Cerebellar nuclear complex (tissue), 1 donor: ENCODE data around the gene MESP1.
A peak's percentile ranks its signal among the peaks of the same experiment; 100 is the strongest.

Experiments
- DNase-seq, 2 experiments: peaks; one replicate each; lab custom pipeline; 2025; lab: John Stamatoyannopoulos, UW

The MESP1 gene

GRCh38 chr15:89781055-89781454, 30.0 kb upstream of the MESP1 start:
- DNase-seq: no peak

GRCh38 chr15:89780601-89781000, 29.6 kb upstream of the MESP1 start:
- no peak for DNase-seq

GRCh38 chr15:89778861-89779260, 27.8 kb upstream of the MESP1 start:
- DNase-seq: no peak

- DNase-seq: no peak
Measured at GRCh38 chr15:89777782-89778380, 26.8 kb upstream of the MESP1 start.

- DNase-seq: no peak
Measured at GRCh38 chr15:89777073-89777751, 26.2 kb upstream of the MESP1 start.

GRCh38 chr15:89776274-89777072, 25.4 kb upstream of the MESP1 start, which contains the start of gene MESP2:
Gene MESP2 (plus strand): TSS chr15:89776332. CDS start chr15:89776358, 26 bp downstream.
- DNase-seq: peak in 1 of 2 experiments; percentile 32

- DNase-seq: no peak
Measured at GRCh38 chr15:89775815-89776214, 24.8 kb upstream of the MESP1 start.

- DNase-seq: no peak
Measured at GRCh38 chr15:89774492-89774891, 23.4 kb upstream of the MESP1 start.

- no peak for DNase-seq
Measured at GRCh38 chr15:89772932-89773583, 22.0 kb upstream of the MESP1 start.

GRCh38 chr15:89770041-89770440, 19.0 kb upstream of the MESP1 start:
- DNase-seq: no peak

- DNase-seq: no peak
Measured at GRCh38 chr15:89769366-89769765, 18.3 kb upstream of the MESP1 start.

GRCh38 chr15:89768071-89768500, 17.0 kb upstream of the MESP1 start:
- no peak for DNase-seq

- no peak for DNase-seq
Measured at GRCh38 chr15:89767411-89767915, 16.4 kb upstream of the MESP1 start.

GRCh38 chr15:89766357-89767311, 15.6 kb upstream of the MESP1 start:
- no peak for DNase-seq

GRCh38 chr15:89765694-89766093, 14.6 kb upstream of the MESP1 start:
- no peak for DNase-seq

- no peak for DNase-seq
Measured at GRCh38 chr15:89761929-89762328, 10.9 kb upstream of the MESP1 start.

GRCh38 chr15:89761009-89761831, 10.2 kb upstream of the MESP1 start:
- DNase-seq: no peak

- DNase-seq: no peak
Measured at GRCh38 chr15:89760303-89761008, 9.4 kb upstream of the MESP1 start.

- no peak for DNase-seq
Measured at GRCh38 chr15:89759835-89760234, 8.8 kb upstream of the MESP1 start.
